ENCODE measurements around the gene RBM47.

RBM47 gene

DNA sequence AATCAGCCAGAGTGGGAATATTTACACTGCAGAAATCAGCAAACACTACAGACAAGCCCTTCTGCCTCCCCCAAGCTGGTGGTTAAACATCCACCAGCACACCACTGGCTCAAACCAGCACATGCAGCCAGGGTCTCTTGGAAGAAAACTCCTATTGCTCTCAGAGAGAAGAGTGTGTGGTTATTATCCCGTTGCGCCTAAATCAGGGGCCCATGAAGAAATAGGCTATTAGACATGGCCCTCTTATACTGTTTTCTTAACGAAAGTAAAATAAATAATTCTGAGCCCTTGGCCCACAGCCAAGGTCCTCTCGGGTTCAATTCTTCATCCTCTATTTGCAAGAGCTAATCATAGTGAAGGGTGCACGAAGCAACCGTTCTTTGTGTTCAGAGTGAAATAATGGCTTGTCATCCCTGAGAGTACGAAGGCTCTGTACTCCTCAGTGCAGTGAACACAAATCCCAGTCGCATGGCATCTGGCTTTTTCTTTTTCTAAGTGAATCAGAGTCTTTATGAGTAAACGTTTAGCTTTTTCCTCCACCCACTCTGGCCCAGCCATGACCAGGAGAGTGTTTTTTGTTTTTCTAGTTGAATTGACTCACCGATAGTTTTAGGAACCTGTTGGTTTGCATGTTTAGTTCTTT, 33.4 kb upstream of the RBM47 start:
- H3K4me2 ChIP-seq (ENCODE audit: low read depth, low read length, poor library complexity, severe bottlenecking): no peak overlapping the region
- no peak overlapping the region for H3K27ac ChIP-seq (ENCODE audit: low read depth, low read length)
- H3K9me2 ChIP-seq (replicated peaks; ENCODE audit: insufficient read depth, low read length): no peaks in the 10 kb centered on the region
- no peaks in the 10 kb centered on the region for H3K9me3 ChIP-seq (ENCODE audit: insufficient read depth, low read length)
- H3K27me3 ChIP-seq (ENCODE audit: low read length): no peaks in the 10 kb centered on the region
- TF ChIP-seq EZH2phosphoT487 (conservative IDR thresholded peaks at IDR 0.05; ENCODE audit: low read length): no peak
- TF ChIP-seq, protein P1, sequence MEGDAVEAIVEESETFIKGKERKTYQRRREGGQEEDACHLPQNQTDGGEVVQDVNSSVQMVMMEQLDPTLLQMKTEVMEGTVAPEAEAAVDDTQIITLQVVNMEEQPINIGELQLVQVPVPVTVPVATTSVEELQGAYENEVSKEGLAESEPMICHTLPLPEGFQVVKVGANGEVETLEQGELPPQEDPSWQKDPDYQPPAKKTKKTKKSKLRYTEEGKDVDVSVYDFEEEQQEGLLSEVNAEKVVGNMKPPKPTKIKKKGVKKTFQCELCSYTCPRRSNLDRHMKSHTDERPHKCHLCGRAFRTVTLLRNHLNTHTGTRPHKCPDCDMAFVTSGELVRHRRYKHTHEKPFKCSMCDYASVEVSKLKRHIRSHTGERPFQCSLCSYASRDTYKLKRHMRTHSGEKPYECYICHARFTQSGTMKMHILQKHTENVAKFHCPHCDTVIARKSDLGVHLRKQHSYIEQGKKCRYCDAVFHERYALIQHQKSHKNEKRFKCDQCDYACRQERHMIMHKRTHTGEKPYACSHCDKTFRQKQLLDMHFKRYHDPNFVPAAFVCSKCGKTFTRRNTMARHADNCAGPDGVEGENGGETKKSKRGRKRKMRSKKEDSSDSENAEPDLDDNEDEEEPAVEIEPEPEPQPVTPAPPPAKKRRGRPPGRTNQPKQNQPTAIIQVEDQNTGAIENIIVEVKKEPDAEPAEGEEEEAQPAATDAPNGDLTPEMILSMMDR (IDR thresholded peaks at IDR 0.05; ENCODE audit: insufficient read depth, low read length, poor library complexity, severe bottlenecking): no peak
- H3K79me2 ChIP-seq (ENCODE audit: insufficient read depth, low read length): no peaks in the 10 kb centered on the region
- no peaks in the 10 kb centered on the region for H4K20me1 ChIP-seq (ENCODE audit: low read depth, low read length)
- H3F3A ChIP-seq (ENCODE audit: insufficient read depth): no peaks in the 10 kb centered on the region
- H3K9ac ChIP-seq (ENCODE audit: low read length): no peak overlapping the region
- H3K4me3 ChIP-seq (ENCODE audit: insufficient read depth, low read length, poor library complexity, severe bottlenecking): no peak overlapping the region
- H2AFZ ChIP-seq (ENCODE audit: low read depth, low read length, severe bottlenecking): no peak overlapping the region
- no peaks in the 10 kb centered on the region for H3K36me3 ChIP-seq (ENCODE audit: low read length)

DNA sequence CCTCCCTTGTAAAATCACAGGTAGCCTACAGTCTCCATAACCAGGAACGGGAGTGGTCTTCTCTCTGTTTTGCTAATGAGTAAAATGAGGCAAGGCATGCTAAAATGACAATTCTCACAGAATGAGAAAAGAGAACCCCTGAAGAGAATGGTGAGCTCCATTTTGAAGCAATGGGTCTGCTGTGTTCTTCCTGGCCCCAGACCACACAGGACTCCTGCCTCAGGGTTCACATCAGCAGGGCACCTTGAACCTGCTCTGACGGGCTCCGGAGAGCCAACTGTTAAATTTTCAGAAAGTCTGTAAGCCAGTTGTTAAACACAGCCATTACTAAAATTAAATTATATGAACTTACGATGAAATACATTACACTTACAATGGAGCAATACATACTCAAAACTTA, 32.1 kb upstream of the RBM47 start:
- no peaks in the 10 kb centered on the region for H3K9me3 ChIP-seq (ENCODE audit: insufficient read depth, low read length)
- no peak overlapping the region for H3K4me2 ChIP-seq (ENCODE audit: low read depth, low read length, poor library complexity, severe bottlenecking)
- no peaks in the 10 kb centered on the region for H3F3A ChIP-seq (ENCODE audit: insufficient read depth)
- no peaks in the 10 kb centered on the region for H3K27me3 ChIP-seq (ENCODE audit: low read length)
- no peak overlapping the region for H2AFZ ChIP-seq (ENCODE audit: low read depth, low read length, severe bottlenecking)
- no peaks in the 10 kb centered on the region for H3K79me2 ChIP-seq (ENCODE audit: insufficient read depth, low read length)
- no peak overlapping the region for H3K4me3 ChIP-seq (ENCODE audit: insufficient read depth, low read length, poor library complexity, severe bottlenecking)
- no peak overlapping the region for H3K27ac ChIP-seq (ENCODE audit: low read depth, low read length)
- no peaks in the 10 kb centered on the region for H4K20me1 ChIP-seq (ENCODE audit: low read depth, low read length)
- no peaks in the 10 kb centered on the region for H3K36me3 ChIP-seq (ENCODE audit: low read length)
- TF ChIP-seq, protein P1 (IDR thresholded peaks at IDR 0.05; ENCODE audit: insufficient read depth, low read length, poor library complexity, severe bottlenecking): no peak
- TF ChIP-seq EZH2phosphoT487 (conservative IDR thresholded peaks at IDR 0.05; ENCODE audit: low read length): no peak
- no peak overlapping the region for H3K9ac ChIP-seq (ENCODE audit: low read length)
- H3K9me2 ChIP-seq (replicated peaks; ENCODE audit: insufficient read depth, low read length): no peaks in the 10 kb centered on the region

DNA sequence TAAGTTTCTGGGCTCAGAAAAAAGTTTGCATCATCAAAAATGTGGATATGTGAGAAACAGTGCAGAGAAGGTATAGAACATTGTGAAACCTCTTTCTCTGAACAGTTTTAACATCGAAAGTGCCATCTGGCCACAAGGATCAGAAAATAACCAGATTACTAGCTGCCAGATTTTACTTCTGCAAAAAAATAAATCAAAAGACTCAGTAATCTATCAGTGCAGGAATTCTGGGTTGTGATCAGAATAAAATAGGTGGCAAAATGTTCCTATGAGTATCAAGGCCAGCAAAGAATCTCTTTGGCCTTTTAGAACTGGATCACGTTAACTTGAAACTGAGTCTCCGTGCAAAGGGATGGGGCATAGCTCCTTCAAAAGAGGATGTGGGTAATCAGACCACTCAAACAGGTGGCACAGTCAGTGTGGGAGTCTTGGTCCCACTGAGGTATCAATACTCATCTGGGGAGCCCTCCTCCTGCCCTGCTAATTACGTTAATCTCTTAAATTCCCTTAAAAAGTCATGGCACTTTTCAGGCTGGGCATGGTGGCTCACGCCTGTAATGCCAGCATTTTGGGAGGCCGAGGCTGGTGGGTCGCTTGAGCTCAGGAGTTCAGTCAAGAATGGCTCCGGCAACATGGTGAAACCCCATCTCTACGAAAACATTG, 26.7 kb upstream of the RBM47 start:
- Histone ChIP-seq H3K27me3 (ENCODE audit: low read length) (no peaks in the 10 kb centered on the region), H3K4me3 (ENCODE audit: insufficient read depth, low read length, poor library complexity, severe bottlenecking) (no peak overlapping the region), H3K36me3 (ENCODE audit: low read length) (no peaks in the 10 kb centered on the region), H3K9ac (ENCODE audit: low read length) (no peak overlapping the region), H4K20me1 (ENCODE audit: low read depth, low read length) (no peaks in the 10 kb centered on the region), H2AFZ (ENCODE audit: low read depth, low read length, severe bottlenecking) (no peak overlapping the region), H3K4me2 (ENCODE audit: low read depth, low read length, poor library complexity, severe bottlenecking) (no peak overlapping the region), H3K9me2 (replicated peaks; ENCODE audit: insufficient read depth, low read length) (no peaks in the 10 kb centered on the region), H3F3A (ENCODE audit: insufficient read depth) (no peaks in the 10 kb centered on the region), H3K27ac (ENCODE audit: low read depth, low read length) (no peak overlapping the region), H3K9me3 (ENCODE audit: insufficient read depth, low read length) (no peaks in the 10 kb centered on the region), H3K79me2 (ENCODE audit: insufficient read depth, low read length) (no peaks in the 10 kb centered on the region)
- TF ChIP-seq, protein P1 (IDR thresholded peaks at IDR 0.05; ENCODE audit: insufficient read depth, low read length, poor library complexity, severe bottlenecking): no peak
